Prostate gland (tissue), 2 donors: Measurements from ENCODE around the gene MRC1. TPM values are rescaled to one million over a fixed set of nuclear protein-coding genes. Genes with fewer than 3 reads are reported as not detected.
A peak's percentile ranks its signal among the peaks of the same experiment; 100 is the strongest.

ENCODE experiments used
- DNase-seq: peaks from one replicate; pipeline ENCODE4 v3.0.0-alpha.2; 2019; ENCODE audit warnings: low spot score
- H3K27ac ChIP-seq, 2 donors: fragments of 200-600 bp; sonication (generic); 2 replicates each; pipeline ENCODE4 v1.5.1; 2017 to 2019
- H3K27me3 ChIP-seq: fragments of 200-600 bp; sonication (generic); replicated peaks from 2 replicates; pipeline ENCODE4 v1.5.1; 2019; ENCODE audit not compliant: insufficient read depth
- H3K36me3 ChIP-seq, 2 donors: fragments of 200-600 bp; sonication (generic); 1 replicate in 1 of 2; 2 replicates in 1 of 2; pipeline versions ENCODE4 v1.5.1 to v1.8.1; 2017 to 2019
- H3K4me1 ChIP-seq: fragments of 200-600 bp; sonication (generic); replicated peaks from 2 replicates; pipeline ENCODE4 v1.5.1; 2019
- H3K4me3 ChIP-seq, 2 donors: fragments of 200-600 bp; sonication (generic); 2 replicates each; pipeline ENCODE4 v1.5.1; 2017 to 2019
- H3K9me3 ChIP-seq: fragments of 200-600 bp; sonication (generic); 2 replicates; pipeline ENCODE4 v1.5.1; 2017
- POLR2A ChIP-seq: fragments of 450-650 bp; IDR thresholded peaks from one replicate; pipeline ENCODE4 v1.6.1; 2016; ENCODE audit warnings: antibody characterized with exemption, mild to moderate bottlenecking
- POLR2AphosphoS5 ChIP-seq: sonication (generic); formaldehyde crosslinking; IDR thresholded peaks from one replicate; pipeline ENCODE4 v1.6.1; 2017; ENCODE audit warnings: antibody characterized with exemption
- WGBS: methylation state at CpG from one replicate; pipeline ENCODE4 v1.1.5; 2018; 5-methylcytosine and 5-hydroxymethylcytosine counted together
- intact Hi-C: fragments of 100-400 bp; cut with DNase I; formaldehyde crosslinking; loops from one replicate; pipeline ENCODE4 v1.14.2; 2022
- microRNA counts, 2 donors: library from miRNA; unstranded; fragments of <30 nt; microRNA quantifications; one replicate each; lab custom pipeline; 2016 to 2017
- microRNA-seq: library from miRNA; unstranded; fragments of <30 nt; microRNA quantifications from one replicate; pipeline ENCODE4, GENCODE V29; 2016
- small RNA-seq, 2 donors: library from RNA; depleted of rRNA; stranded (forward); fragments of <200 nt; gene quantifications; one replicate each; pipeline ENCODE3, GENCODE V24; 2016
- total RNA-seq, 2 donors: library from RNA; depleted of rRNA; stranded (reverse); fragments of >200 nt; gene quantifications; one replicate each; pipeline ENCODE4 v1.1.0, GENCODE V29; 2016
- TF ChIP-seq, protein P1 (sequence below), 4 experiments: fragments of 200-600 bp in 2 of 4; fragments of 450-650 bp in 2 of 4; sonication (generic) in 2 of 4; IDR thresholded peaks; 1 replicate in 3 of 4; 2 replicates in 1 of 4; pipeline ENCODE4 v1.5.1; 2016 to 2019; ENCODE audit warnings: antibody characterized with exemption in 4 of 4, mild to moderate bottlenecking in 2 of 4, moderate library complexity in 2 of 4

The MRC1 gene
- total RNA-seq, 2 donors from 2014 or later = 3.1 to 27.4 TPM

DNA sequence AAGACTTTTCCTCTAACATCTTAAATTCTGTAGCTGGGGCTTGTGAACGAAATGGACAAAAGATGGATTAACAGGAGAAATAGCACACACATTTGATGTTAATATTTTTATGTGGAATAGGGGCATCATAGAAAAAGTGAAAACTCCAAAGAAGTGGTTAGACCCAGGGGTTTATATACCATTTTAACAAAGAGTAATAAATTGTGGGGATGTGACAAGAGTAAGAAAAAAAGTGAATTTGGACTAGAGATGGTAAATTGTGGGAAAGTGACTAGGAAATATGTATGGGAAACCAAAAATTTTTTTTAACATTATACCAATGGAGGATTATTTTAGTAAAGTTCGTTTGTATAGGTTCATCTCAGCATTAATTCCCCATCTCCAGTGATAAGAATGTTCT is 150.7 kb downstream of the MRC1 start:
- TF ChIP-seq, protein P1, sequence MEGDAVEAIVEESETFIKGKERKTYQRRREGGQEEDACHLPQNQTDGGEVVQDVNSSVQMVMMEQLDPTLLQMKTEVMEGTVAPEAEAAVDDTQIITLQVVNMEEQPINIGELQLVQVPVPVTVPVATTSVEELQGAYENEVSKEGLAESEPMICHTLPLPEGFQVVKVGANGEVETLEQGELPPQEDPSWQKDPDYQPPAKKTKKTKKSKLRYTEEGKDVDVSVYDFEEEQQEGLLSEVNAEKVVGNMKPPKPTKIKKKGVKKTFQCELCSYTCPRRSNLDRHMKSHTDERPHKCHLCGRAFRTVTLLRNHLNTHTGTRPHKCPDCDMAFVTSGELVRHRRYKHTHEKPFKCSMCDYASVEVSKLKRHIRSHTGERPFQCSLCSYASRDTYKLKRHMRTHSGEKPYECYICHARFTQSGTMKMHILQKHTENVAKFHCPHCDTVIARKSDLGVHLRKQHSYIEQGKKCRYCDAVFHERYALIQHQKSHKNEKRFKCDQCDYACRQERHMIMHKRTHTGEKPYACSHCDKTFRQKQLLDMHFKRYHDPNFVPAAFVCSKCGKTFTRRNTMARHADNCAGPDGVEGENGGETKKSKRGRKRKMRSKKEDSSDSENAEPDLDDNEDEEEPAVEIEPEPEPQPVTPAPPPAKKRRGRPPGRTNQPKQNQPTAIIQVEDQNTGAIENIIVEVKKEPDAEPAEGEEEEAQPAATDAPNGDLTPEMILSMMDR (IDR thresholded peaks at IDR 0.05) = no peak
- TF ChIP-seq POLR2AphosphoS5 (no peak), POLR2A (no peak)
- Histone ChIP-seq H3K4me1 (no peaks in the 10 kb centered on the region), H3K9me3 (no peaks in the 10 kb centered on the region), H3K27me3 (no peaks in the 10 kb centered on the region), H3K27ac (no peak overlapping the region), H3K4me3 (no peak overlapping the region), H3K36me3 (no peaks in the 10 kb centered on the region)
- intact Hi-C loops = no loop called here
- 81% methylated on average over 2 of the region's 2 CpGs for WGBS
- DNase-seq = no peak

MicroRNAs within 50 kb of the gene (microRNA counts, 767-probe panel; counts per million panel counts)
- microRNA hsa-miR-511 (lab: Ali Mortazavi, UCI) = 0 to 431 counts per million in 2 donors

Small RNAs within 50 kb of the gene (microRNA-seq; reads per million reads assigned to microRNA genes)
- 2.6 reads per million, percentile 33 among the genes with 10 or more reads in this experiment for gene MIR511

Small RNAs within 50 kb of the gene (small RNA-seq; reads per million reads assigned to genes)
- 0 to 0.56 reads per million in 2 donors for gene MIR511

Other genes starting within 250 kb of the MRC1 start
- gene HACD1, start 192.0 kb upstream of the MRC1 start, total RNA-seq = 10 to 100 TPM; 12.1 to 35.3 TPM
- 10 to 100 TPM; 18.2 to 40.0 TPM for gene STAM, start 165.2 kb upstream of the MRC1 start, total RNA-seq
- gene TMEM236, start 57.1 kb upstream of the MRC1 start, total RNA-seq = under 1 TPM; 0.14 to 0.45 TPM
- gene SLC39A12, start 142.6 kb downstream of the MRC1 start, total RNA-seq = not detected